ENCODE measurements around the gene PACSIN2. TPM values are rescaled to one million over a fixed set of nuclear protein-coding genes. Genes with fewer than 3 reads are reported as not detected.

Gene PACSIN2
- total RNA-seq, 1 experiment from 2014 or later = 53.9 TPM

DNA sequence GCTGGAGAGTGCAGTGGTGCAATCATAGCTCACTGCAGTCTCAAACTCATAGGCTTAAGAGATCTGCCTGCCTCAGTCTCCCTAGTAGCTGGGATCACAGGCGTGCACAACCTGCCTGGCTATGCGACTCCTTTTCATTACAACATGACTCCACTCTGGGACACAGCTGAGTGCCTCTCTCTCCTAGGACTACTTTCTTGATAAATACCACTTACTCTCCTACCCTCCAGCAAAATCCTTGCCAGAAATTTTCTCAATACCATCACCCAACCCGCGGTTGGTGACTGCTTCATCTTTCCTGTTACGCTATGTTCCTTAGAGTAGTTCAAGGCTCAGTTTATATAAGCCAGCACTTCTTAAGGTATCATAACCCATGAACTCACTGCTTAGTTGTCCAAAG is 184.8 kb downstream of the PACSIN2 start:
- no peak for DNase-seq (ENCODE audit: low read depth)

DNA sequence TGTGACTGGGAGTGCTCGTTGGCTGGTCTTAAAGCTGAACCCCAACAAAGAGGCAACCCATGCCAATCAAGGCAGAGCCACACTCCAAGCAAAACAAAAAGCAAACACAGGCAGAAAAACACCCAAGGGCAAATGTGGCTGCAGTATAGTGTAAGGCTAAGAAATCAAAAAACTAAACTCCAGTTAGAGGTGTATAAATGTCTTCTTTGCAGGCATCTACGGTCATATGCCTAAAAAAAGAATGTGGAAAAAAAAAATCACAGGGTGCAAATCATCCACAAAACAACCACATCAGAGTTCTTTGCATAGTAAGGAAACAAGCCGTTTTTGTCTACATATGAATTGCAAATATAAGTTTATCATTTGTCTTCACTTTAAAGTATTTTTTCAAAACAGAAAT is 185.6 kb downstream of the PACSIN2 start:
- no peak for DNase-seq (ENCODE audit: low read depth)

DNA sequence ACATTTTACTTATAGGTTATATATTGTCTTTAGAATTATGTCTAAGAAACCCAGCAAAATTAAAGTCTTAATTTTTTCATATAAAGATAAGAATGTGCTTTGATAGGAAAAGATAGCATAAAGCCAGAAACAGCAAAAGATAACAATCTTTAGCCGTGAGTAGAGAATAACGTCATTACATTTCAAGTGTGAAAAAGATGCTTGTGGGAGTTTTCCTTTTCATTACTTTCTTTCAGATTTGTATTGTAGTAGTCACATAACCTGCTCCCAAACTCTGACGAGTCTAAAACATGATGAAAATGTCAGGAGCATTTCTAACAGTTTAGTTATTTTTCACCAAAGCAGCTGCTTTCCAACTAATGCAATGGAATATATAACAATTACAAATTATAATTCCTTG is 189.2 kb downstream of the PACSIN2 start:
- no peak for DNase-seq (ENCODE audit: low read depth)

DNA sequence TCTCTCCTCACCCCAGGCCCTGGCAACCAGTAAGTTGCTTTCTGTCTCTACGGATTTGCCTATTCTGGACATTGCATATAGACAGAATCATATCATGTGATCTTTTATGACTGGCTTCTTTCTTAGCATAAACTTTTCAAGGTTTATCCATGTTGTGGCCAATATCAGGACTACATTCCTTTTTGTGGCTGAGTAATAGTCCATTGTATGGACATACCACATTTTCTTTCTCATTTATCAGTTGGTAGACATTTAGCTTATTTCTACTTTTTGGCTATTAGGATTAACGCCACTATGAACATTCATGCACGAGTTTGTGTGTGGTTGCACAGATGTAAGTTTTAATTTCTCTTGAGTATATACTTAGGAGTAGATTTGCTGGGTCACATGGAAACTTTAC is 193.6 kb downstream of the PACSIN2 start:
- DNase-seq (ENCODE audit: low read depth) = no peak

DNA sequence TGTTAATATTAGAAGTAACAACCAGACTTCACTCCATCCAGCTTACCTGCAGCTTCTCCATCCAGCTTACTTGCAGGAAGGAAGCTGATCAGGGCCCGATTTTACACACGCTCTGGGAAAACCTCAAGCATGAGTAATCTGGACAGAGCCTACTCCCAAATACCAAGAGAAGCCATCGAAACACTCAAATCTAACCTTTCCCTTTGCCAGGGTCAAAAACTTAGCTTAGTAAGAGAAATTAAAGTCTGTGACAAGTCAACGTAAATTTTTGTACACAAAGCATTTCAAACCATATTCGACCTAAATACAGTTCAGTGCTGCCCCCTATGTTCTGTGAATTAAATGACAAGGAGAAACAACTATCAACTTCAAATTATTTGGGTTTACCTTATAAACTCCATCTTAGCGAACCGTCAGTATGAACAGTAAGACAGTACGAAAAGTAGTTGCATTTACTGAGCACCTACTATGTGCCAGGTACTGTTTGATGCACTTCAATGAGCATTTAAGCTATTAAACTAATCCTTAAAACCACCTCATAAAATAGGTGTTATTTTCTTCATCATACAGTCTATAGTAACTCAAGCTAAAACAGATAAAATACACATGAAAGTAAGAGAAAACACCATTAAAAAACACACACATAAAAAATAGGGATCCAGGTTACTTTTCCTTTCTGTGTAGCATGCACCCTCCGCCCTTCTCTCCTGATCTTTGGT is 194.7 kb downstream of the PACSIN2 start:
- DNase-seq (ENCODE audit: low read depth) = peak; percentile 84

Other genes with a start within 250 kb of the PACSIN2 start
- gene ARFGAP3, start 157.9 kb downstream of the PACSIN2 start, total RNA-seq (2014; rRNA removed; shearing (Covaris generic)) = 20.4 and 22.9 TPM in 2 replicates
- gene TTLL1, start 74.2 kb upstream of the PACSIN2 start, total RNA-seq (2014; rRNA removed; shearing (Covaris generic)) = 0.39 and 0.97 TPM in 2 replicates
- gene BIK, start 95.6 kb upstream of the PACSIN2 start, total RNA-seq (2014; rRNA removed; shearing (Covaris generic)) = 0.14 and 0.50 TPM in 2 replicates
- 22.5 and 34.6 TPM in 2 replicates for gene MCAT, start 128.2 kb upstream of the PACSIN2 start, total RNA-seq (2014; rRNA removed; shearing (Covaris generic))
- 304 and 404 TPM in 2 replicates for gene TSPO, start 136.4 kb upstream of the PACSIN2 start, total RNA-seq (2014; rRNA removed; shearing (Covaris generic))
- gene TTLL12, start 172.0 kb upstream of the PACSIN2 start, total RNA-seq (2014; rRNA removed; shearing (Covaris generic)) = 102 and 113 TPM in 2 replicates